ENCODE data around the gene NKX6-1. TPM values are rescaled to one million over a fixed set of nuclear protein-coding genes. Genes with fewer than 3 reads are reported as not detected.

Gene NKX6-1
- total RNA-seq, 2 donors from 2014 or later: 0.14 to 0.40 TPM

- Histone ChIP-seq H3K27me3 (replicated peaks; ENCODE audit: insufficient read depth) (peaks cover 41% of the 10 kb centered on the region), H3K9me3 (no peaks in the 10 kb centered on the region), H3K36me3 (no peaks in the 10 kb centered on the region), H3K27ac (no peak overlapping the region), H3K4me3 (no peak overlapping the region), H3K4me1 (replicated peaks) (no peaks in the 10 kb centered on the region)
- no peak for DNase-seq (ENCODE audit: low spot score)
- intact Hi-C loops (cut with DNase I): no loop called here
- TF ChIP-seq POLR2AphosphoS5 (IDR thresholded peaks at IDR 0.05) (no peak), POLR2A (IDR thresholded peaks at IDR 0.05) (no peak)
- TF ChIP-seq, protein P1, sequence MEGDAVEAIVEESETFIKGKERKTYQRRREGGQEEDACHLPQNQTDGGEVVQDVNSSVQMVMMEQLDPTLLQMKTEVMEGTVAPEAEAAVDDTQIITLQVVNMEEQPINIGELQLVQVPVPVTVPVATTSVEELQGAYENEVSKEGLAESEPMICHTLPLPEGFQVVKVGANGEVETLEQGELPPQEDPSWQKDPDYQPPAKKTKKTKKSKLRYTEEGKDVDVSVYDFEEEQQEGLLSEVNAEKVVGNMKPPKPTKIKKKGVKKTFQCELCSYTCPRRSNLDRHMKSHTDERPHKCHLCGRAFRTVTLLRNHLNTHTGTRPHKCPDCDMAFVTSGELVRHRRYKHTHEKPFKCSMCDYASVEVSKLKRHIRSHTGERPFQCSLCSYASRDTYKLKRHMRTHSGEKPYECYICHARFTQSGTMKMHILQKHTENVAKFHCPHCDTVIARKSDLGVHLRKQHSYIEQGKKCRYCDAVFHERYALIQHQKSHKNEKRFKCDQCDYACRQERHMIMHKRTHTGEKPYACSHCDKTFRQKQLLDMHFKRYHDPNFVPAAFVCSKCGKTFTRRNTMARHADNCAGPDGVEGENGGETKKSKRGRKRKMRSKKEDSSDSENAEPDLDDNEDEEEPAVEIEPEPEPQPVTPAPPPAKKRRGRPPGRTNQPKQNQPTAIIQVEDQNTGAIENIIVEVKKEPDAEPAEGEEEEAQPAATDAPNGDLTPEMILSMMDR (IDR thresholded peaks at IDR 0.05): no peak
- 23% methylated on average over 6 of the region's 6 CpGs for WGBS
Measured at GRCh38 chr4:84479663-84480062, 19.4 kb downstream of the NKX6-1 start.

- no peak for DNase-seq (ENCODE audit: low spot score)
- Histone ChIP-seq H3K36me3 (no peaks in the 10 kb centered on the region), H3K4me3 (no peak overlapping the region), H3K9me3 (no peaks in the 10 kb centered on the region), H3K27me3 (replicated peaks; ENCODE audit: insufficient read depth) (peaks cover 25% of the 10 kb centered on the region), H3K27ac (no peak overlapping the region), H3K4me1 (replicated peaks) (no peaks in the 10 kb centered on the region)
- intact Hi-C loops (cut with DNase I): no loop called here
- TF ChIP-seq POLR2A (IDR thresholded peaks at IDR 0.05) (no peak), POLR2AphosphoS5 (IDR thresholded peaks at IDR 0.05) (no peak)
- TF ChIP-seq, protein P1 (IDR thresholded peaks at IDR 0.05): no peak
- 47% methylated on average over 1 of the region's 1 CpG for WGBS
Measured at GRCh38 chr4:84477738-84478137, 21.4 kb downstream of the NKX6-1 start.

DNA sequence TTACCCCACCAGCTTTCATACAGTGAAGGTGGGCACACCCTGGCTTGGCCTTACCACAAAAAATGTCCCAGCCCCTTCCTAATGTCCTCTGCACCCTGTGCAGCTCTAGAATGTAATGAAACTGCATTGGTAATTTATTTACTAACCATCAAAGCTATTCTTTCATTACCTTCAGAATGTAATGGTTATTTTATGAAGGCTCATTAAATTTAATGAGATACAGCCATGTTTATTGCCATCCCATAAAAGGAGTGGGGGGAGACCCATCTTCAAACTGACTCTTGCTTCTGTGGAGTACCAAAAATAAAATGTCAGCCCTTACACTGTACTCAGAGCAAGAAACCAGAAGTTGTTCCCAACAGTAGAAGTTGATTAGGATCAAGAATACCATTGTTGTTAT lies 25.0 kb downstream of the NKX6-1 start:
- DNase-seq (ENCODE audit: low spot score): no peak
- Histone ChIP-seq H3K27ac (no peak overlapping the region), H3K4me3 (no peak overlapping the region), H3K4me1 (replicated peaks) (no peaks in the 10 kb centered on the region), H3K9me3 (no peaks in the 10 kb centered on the region), H3K36me3 (no peaks in the 10 kb centered on the region), H3K27me3 (replicated peaks; ENCODE audit: insufficient read depth) (peaks cover 7% of the 10 kb centered on the region)
- no peak for TF ChIP-seq POLR2A (IDR thresholded peaks at IDR 0.05)
- intact Hi-C loops (cut with DNase I): no loop called here

DNA sequence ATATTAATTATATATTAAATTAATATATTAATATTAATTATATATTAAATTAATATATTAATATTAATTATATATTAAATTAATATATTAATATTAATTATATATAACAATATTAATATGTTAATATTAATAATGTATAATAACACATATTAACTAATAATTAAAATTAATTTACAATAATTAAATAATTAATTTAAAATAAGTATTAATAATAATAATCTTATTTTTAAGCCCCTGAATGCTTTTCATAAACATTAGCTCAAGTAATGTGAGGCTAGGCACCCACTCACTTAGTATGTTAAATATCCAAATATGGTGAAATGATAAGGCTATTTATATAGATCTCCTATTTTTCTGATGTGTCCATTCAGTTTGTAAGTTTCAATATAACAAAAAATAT lies 26.9 kb downstream of the NKX6-1 start:
- intact Hi-C loops (cut with DNase I): no loop called here
- Histone ChIP-seq H3K4me3 (no peak overlapping the region), H3K27me3 (replicated peaks; ENCODE audit: insufficient read depth) (peaks cover 7% of the 10 kb centered on the region), H3K27ac (no peak overlapping the region), H3K4me1 (replicated peaks) (no peaks in the 10 kb centered on the region), H3K36me3 (no peaks in the 10 kb centered on the region), H3K9me3 (no peaks in the 10 kb centered on the region)
- TF ChIP-seq, protein P1 (IDR thresholded peaks at IDR 0.05): no peak
- TF ChIP-seq POLR2AphosphoS5 (IDR thresholded peaks at IDR 0.05) (no peak), POLR2A (IDR thresholded peaks at IDR 0.05) (no peak)
- DNase-seq (ENCODE audit: low spot score): no peak

GRCh38 chr4:84470204-84470785 lies 28.8 kb downstream of the NKX6-1 start:
- no peak for DNase-seq (ENCODE audit: low spot score)
- no peaks in the 10 kb centered on the region for H3K9me3 ChIP-seq
- 70% methylated on average over 4 of the region's 4 CpGs for WGBS
- peaks cover 2% of the 10 kb centered on the region for H3K27me3 ChIP-seq (replicated peaks; ENCODE audit: insufficient read depth)
- H3K4me1 ChIP-seq (replicated peaks): no peaks in the 10 kb centered on the region
- intact Hi-C loops (cut with DNase I): no loop called here
- H3K27ac ChIP-seq: no peak overlapping the region
- H3K4me3 ChIP-seq: no peak overlapping the region
- no peaks in the 10 kb centered on the region for H3K36me3 ChIP-seq
- no peak for TF ChIP-seq POLR2A (IDR thresholded peaks at IDR 0.05)
- TF ChIP-seq, protein P1 (IDR thresholded peaks at IDR 0.05): no peak
- TF ChIP-seq POLR2AphosphoS5 (IDR thresholded peaks at IDR 0.05): no peak
